Dermis blood vessel endothelial cell (primary cell): Measurements from ENCODE around the gene UGT1A4. TPM values are rescaled to one million over a fixed set of nuclear protein-coding genes. Genes with fewer than 3 reads are reported as not detected.
"Not testable (repeated sequence)": the region's sequence is repeated elsewhere in the genome, so short reads cannot be mapped to it uniquely, and the experiment has no call there.

Experiments
- DNase-seq: peaks from one replicate; pipeline ENCODE4 v3.0.0; 2010
- total RNA-seq: library from RNA; depleted of rRNA; stranded (reverse); fragments of >200 nt; gene quantifications from 2 replicates; pipeline ENCODE4 v1.2.3, GENCODE V29; 2014

UGT1A4 gene
- total RNA-seq, 1 donor from 2014 or later, result not detected

DNA sequence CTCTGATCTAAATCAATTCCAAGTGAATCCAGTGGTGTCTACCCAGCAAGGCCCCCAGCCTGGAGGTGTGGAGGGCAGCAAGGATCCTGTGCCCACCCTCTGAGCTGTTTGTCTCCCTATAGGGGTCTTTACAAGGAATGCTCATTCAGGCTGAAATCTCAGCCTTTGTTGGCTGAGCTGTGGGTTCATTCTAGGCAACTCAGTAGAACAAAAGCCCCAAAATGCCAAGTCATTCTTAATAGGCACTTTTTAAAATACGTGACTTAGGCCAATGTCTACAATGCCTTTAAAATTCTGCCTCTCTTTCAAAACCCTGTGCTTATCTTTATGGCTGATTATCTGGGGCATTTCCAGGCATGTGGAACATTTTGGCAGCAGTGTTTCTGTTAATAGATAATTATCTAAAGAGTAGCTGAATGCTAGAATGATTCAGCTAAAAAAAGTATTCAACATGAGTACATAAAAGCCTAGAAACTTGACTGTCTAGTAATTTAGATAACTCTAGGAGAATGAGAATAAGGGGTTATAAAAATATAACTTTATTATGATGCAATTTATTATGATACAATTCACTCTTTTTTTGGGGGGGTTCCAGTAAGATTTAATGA is 18.4 kb upstream of the UGT1A4 start:
- DNase-seq, result peak; percentile 34

DNA sequence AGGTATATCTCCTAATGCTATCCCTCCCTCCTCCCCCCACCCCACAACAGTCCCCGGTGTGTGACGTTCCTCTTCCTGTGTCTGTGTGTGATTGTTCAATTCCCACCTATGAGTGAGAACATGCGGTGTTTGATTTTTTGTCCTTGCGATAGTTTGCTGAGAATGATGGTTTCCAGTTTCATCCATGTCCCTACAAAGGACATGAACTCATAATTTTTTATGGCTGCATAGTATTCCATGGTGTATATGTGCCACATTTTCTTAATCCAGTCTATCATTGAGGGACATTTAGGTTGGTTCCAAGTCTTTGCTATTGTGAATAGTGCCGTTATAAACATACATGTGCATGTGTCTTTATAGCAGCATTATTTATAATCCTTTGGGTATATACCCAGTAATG is 17.7 kb upstream of the UGT1A4 start:
- DNase-seq, result not testable (repeated sequence)

DNA sequence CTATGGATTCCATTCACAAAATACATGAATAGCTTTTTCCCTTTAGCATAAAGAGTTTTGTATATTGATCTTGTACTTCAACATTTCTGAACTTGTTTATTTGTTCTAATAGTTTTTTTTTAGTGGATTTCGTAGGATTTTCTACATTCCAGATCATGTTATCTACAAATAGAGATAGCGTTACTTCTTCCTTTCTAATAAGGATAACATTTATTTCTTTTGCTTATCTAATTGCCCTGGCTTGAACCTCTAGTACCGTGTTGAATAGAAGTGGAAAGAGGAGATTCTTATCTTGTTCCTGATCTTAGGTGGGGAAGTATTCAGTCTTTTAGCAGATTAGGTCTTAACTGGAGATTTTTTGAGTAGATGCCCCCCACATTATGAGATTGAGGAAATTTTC is 16.3 kb upstream of the UGT1A4 start:
- DNase-seq, result no peak

DNA sequence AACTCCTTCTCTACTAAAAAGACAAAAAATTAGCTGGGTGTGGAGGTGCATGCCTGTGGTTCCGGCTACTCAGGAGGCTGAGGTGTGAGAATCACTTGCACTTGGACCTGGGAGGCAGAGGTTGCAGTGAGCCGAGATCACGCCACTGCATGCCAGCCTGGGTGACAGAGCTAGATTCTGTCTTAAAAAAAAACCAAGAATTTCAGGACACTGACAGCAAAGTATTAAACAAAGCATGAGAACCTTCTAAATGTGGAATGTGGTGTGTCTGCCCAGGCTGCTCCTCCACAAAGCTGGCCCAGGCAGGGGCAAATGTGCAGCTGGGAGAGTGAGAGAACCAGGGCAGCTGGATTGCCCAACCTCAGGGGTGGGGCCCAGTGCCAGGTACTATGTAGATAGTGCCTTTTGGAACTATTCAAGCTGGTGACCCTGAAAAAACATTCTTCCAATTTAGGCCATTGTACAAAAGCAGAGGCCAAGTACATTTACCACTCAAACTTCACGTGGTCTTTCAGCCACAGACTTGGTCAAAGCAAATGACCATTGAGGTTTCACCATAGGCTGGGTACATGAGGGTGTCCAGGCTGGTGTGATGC is 12.5 kb upstream of the UGT1A4 start:
- no peak for DNase-seq

DNA sequence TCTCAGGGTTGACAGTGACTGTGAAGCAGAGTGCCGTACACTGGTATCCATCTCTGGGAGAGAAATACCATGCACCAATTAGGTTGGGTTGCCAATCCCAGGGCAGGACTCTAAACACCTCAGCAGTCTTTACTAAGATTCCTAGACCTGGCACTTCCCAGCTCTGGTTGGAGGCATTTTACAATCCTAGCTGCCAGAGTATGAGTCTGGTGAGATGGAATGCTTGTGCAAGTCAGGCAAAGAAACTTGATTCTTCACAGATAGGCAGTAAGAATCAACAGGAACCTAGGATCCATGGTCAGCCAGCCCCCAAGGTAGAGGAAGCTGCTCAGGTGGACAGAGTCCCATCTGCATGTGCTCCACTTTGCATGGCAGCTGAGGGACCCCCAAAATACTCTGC is 11.8 kb upstream of the UGT1A4 start:
- no peak for DNase-seq

DNA sequence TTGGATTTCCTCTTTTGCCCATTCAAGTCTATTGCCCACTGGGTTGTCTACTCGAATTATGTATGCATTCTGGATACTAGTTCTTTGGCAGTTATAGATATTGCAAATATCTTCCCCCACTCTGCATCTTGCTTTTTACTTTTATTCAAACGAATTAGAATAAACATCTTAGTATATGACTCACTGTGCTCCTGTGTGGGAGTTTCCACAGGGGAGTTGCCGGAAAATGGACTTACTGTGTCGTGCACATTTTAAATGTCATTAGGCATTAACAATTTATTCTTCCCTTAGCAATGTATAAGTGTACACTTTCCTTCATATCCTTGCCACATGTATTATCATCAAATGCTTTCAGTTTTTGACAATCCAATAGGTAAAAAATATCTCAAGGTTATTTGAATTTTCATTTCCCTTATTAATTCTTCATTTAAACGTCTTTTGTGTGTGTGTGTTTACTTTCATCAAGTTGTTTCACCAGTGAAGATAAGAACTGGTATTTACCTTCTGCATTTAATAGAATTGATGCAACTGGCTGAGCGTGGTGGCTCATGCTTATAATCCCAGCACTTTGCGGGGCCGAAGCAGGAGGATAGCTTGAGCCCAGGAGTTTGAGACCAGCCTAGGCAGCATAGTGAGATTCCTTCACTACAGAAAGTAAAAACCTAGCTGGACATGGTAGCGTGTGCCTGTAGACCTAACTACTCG is 10.4 kb upstream of the UGT1A4 start:
- DNase-seq, result peak; percentile 28

DNA sequence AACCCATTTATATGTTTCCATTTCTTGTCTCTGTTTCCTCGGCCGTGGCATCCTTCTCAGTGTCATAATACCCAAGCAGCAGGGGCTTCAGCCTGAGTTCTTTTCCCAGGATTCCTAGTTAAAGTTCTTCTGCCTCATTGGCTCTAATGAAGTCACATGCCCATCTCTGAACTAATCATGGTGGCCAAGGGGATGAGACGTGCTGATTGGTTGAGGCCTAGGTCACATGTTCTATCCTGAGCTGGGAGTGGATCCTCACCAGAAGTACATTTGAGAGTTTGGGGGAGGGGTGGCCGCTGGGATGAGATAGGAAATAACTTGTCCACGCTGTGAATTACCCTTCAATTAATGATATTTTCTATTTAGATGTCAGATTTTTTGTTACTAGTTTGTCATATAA is 9.6 kb upstream of the UGT1A4 start:
- no peak for DNase-seq

DNA sequence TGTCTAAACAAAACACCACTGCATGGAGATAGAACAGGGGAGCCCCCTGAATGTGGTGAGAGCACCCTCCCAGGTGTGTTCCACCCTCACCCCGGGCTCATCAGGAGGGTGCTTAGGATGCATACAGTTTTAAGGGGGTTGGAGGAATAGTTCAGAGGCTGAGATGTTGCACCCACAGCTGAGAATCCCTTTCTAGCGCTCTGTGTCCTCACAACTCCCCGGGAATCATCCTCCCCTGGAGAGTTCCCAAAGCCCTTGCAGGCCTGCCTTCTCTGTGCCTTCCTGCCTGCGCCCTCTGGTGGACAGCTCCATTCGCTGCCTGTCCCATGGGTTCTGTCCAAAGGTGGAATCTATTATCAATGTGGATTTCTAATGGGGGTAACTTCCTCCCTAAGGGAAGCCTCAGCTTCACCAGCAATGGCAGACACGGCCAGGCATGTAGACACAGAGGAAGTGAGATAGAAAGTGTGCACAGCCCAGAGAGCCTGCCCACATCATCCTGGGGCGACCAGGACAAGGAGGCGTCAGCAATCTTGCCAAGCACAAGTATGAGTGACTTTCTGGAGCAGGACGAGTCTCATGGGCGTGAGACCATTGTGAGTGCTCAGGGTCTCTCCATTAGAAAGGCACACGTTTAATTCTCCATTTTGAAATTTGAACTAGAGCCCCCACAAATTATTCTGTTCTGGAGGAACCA is 7.1 kb upstream of the UGT1A4 start:
- DNase-seq, result peak; percentile 84

DNA sequence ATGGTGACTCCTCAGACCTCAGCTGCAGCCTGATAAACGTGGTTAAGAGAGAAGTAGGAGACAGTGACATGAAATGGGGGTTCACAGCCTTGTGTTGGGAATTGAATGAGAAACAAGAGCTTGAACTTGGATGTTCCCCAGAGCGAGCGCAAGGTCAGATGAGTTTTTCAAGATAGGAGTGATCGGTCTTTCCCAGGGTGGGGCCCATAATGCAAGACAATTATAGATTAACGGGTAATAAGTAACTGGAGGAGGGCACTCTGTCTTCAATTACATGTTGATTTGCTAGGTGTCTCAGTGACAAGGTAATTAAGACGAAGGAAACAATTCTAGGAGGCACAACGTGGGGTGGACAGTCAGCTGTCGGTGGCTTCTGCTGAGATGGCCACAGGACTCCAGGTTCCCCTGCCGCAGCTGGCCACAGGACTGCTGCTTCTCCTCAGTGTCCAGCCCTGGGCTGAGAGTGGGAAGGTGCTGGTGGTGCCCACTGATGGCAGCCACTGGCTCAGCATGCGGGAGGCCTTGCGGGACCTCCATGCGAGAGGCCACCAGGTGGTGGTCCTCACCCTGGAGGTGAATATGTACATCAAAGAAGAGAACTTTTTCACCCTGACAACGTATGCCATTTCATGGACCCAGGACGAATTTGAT is 5.8 kb upstream of the UGT1A4 start, which contains the start of gene UGT1A5:
Gene UGT1A5 (plus strand): TSS at position 297 of the 651 bp plus-strand sequence. CDS start 85 bp downstream, at position 382.
- no peak for DNase-seq

DNA sequence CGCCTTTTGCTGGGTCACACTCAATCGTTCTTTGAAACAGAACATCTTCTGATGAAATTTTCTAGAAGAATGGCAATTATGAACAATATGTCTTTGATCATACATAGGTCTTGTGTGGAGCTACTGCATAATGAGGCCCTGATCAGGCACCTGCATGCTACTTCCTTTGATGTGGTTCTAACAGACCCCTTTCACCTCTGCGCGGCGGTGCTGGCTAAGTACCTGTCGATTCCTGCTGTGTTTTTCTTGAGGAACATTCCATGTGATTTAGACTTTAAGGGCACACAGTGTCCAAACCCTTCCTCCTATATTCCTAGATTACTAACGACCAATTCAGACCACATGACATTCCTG is 5.3 kb upstream of the UGT1A4 start:
- DNase-seq, result no peak

DNA sequence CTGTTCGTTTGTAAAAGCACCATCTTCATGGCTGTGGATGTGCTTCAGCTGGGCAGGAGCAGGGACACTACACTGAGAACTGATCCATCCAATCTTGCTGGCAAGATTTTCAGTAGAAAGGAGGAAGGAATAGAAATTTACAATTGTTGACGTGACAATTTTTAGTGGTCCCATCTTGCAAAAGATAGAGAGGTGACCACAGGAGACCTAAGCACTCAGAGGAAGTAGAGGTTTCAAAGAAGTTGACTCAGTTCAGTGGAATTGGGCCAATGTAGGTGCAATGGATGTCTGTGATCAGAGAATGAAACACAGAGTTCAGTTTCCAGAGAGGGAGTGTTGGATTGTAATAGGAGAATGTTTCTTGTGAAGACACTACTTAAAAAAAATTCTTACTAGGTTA is 4.4 kb upstream of the UGT1A4 start:
- no peak for DNase-seq

DNA sequence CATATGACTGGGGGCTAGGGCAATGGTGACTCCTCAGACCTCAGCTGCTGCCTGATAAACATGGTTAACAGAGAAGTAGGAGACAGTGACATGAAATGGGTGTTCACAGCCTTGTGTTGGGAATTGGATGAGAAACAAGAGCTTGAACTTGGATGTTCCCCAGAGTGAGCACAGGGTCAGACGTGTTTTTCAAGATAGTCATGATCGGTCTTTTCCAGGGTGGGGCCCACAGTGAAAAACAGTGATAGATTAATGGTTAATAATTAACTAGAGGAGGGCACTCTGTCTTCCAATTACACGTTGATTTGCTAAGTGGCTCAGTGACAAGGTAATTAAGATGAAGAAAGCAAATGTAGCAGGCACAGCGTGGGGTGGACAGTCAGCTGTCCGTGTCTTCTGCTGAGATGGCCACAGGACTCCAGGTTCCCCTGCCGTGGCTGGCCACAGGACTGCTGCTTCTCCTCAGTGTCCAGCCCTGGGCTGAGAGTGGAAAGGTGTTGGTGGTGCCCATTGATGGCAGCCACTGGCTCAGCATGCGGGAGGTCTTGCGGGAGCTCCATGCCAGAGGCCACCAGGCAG is 10.3 kb downstream of the UGT1A4 start, which contains the start of gene UGT1A3:
Gene UGT1A3 (plus strand): TSS at position 320 of the 579 bp plus-strand sequence. CDS start 85 bp downstream, at position 405.
- DNase-seq, result no peak

DNA sequence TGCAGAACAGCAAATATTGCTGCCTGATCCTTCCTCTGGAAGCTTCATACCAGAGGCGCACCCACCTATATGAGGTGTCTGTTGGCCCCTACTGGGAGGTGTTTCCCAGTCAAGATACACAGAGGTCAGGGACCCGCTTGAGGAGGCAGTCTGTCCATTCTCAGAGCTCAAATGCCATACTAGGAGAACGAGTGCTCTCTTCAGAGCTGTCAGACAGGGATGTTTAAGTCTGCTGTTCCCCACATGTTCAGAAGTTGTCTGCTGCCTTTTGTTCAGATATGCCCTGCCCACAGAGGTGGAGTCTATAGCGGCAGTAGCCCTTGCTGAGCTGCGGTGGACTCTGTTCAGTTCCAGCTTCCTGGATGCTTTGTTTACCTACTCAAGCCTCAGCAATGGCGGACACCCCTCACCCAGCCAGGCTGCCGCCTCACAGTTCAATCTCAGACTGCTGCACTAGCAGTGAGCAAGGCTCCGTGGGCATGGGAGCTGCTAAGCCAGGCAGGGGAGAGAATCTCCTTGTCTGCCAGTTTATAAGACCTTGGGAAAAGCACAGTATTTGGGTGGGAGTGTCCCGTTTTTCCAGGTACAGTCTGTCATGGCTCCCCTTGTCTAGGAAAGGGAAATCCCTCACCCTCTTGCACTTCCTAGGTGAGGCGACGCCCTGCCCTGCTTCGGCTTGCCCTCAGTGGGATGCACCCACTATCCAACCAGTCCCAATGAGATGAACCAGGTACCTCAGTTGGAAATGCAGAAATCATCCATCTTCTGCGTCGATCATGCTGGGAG is 18.5 kb downstream of the UGT1A4 start:
- not testable (repeated sequence) for DNase-seq

DNA sequence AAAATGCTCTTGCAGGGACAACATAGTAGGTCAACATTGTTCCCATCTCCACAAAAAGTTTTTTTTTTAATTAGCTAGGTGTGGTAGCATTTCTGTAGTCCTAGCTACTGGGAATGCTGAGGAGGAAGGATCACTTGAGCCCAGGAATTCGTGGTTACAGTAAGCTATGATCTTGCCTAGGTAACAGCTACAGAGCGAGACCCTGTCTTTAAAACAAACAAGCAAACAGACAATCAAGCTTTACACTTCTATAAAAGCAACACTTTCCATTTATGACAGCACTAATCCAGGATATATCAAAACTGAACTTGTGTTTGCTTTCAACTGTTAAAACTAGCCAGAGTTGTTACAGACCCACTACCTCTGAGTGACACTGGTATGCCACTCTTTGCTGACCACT is 22.3 kb downstream of the UGT1A4 start:
- DNase-seq, result no peak

DNA sequence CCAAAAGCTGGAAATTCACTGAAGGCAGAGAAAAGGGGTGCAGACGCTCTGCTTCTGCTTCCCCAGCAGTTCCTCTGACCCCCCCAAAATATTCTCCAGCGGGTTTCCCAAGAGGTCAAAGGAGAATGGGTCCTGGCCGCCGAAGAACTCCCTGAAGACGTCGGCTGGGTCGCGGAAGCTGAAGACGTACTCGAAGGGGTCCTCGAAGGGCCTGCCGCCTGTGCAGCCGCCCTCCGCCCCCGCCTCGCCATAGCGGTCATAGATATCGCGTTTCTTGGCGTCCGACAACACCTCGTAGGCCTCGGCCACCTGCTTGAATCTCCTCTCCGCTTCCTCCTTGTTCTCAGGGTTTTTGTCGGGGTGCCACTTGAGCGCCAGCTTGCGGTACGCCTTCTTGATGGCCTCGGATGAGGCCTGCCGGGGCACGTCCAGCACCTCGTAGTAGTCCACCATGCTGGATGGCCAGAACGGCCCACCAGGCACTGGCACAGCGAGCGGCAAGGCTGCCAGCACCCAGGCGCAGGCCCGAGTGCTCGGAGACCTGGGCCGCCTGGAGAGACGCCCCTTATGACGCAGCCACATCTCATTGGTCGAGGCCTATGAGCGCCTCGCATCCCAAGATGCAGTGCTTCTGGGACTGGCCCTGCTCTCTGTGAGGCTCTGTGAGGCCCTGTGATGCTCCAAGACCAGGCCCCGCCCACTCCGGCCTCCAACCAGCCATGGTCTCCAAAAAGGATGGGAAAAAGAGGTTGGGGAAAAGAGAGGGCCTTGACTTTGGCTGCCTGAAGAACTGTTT is 25.1 kb downstream of the UGT1A4 start:
- DNase-seq, result no peak

DNA sequence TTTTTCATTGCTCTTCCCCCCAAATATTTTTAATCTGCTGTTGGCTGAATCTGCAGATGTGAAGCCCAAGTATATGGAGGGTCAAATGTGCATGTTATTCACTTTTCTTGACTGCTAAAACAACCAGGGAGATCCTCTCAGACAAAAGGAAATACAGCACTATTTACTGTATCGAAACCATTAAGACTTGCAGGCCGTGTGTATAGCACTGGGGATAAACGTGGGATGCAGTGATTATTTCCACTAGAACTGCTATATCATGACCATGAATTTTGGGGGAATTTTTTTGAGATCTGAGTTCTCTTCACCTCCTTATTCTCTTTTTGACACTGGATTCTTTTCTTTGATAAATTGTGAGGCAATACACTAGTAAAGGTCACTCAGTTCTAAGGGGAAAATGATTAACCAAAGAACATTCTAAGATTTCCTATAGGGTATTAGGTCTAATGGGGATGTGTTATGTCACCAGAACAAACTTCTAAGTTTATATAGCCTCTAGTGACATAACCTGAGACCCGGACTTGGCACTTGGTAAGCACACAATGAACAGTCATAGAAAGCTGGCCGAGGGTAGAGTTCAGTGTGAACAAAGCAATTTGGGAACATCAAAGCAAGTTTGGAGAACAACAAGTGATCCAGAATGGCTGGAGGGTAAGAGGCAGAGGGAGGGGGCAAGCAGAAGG is 26.7 kb downstream of the UGT1A4 start:
- no peak for DNase-seq

DNA sequence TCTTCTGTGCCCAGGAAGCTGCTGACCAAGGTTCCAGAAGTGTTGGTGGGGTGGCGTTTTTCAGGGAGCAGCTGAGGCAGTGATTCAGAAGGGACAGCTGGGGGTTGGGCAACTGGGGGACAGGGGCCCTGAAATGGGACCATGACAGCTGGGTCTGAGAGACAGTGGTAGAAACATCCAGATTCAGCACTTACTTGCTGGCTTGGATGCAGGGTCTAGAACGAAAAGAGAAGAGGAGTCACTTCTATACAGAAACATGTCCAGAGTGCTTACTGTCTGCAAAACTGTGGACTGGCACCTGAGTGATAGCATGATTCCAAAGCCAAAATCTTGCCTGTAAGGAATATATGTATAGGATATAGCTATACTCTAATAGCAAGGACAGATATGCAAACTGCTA is 27.3 kb downstream of the UGT1A4 start:
- not testable (repeated sequence) for DNase-seq

DNA sequence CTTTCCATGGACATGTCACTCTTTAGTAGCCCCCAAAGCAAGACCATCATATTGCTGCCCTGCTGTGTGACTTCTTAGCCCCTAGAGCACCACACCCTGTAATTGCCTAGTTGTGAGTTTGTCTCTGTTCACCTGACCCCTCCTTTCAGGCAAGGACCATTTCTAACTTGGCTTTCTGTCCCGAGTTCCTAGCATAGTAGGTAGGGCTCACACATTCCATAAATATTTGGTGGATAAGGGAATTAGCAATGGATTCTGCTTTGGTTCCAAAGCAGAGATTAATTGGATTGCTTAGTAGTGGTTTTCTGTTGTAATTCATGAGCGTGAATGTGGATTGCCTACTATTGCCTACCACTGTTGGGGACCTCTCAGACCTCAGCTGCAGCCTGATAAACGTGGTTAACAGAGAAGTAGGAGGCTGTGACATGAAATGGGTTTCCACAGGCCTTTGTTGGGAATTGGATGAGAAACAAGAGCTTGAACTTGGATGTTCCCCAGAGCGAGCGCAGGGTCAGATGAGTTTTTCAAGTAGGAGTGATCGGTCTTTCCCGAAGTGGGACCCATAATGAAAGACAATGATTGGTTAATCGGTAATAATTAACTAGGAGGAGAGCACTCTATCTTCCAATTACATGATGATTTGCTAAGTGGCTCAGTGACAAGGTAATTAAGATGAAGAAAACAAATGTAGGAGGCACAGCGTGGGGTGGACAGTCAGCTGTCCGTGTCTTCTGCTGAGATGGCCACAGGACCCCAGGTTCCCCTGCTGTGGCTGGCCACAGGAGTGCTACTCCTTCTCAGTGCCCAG is 28.1 kb downstream of the UGT1A4 start:
- DNase-seq, result no peak

DNA sequence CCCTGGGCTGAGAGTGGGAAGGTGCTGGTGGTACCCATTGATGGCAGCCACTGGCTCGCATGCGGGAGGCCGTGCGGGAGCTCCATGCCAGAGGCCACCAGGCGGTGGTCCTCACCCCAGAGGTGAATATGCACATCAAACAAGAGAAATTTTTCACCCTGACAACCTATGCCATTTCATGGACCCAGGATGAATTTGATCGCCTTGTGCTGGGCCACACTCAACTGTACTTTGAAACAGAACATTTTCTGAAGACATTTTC is 28.7 kb downstream of the UGT1A4 start:
- no peak for DNase-seq

DNA sequence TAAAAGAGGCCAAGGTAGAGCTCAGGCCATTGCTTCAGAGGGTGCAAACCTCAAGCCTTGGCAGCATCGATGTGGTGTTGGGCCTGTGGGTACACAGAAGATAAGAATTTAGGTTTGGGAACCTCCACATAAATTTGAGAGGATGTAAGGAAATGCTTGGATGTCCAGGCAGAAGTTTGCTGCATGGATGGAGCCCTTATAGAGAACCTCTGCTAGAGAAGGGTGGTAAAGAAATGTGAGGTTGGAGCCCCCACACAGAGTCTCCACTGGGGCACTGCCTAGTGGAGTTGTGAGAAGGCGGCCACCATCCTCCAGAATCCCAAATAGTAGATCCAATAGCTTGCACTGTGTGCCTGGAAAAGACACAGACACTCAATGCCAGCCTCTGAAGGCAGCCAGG is 32.2 kb downstream of the UGT1A4 start:
- not testable (repeated sequence) for DNase-seq
